Activated T-helper 2 cell treated with anti-CD3 and anti-CD28 coated beads, Interferon-gamma antibody, Interleukin-2, Interleukin-4, amounts not matched to agents 10 μg/mL and 5 μg/mL and 100 μg/mL, durations not matched to agents 14 hours and 24 hours and 36 hours (primary cell): ENCODE results near the gene PRKCA. TPM values are rescaled to one million over a fixed set of nuclear protein-coding genes. Genes with fewer than 3 reads are reported as not detected.
"Not testable (repeated sequence)": the region's sequence is repeated elsewhere in the genome, so short reads cannot be mapped to it uniquely, and the experiment has no call there.

Experiments
- DNase-seq: peaks from one replicate; pipeline ENCODE4 v3.0.0; 2021; ENCODE audit warnings: low spot score
- H3K27ac Mint-ChIP-seq: one replicate; pipeline ENCODE4 v1.8.0; 2021; ENCODE audit warnings: mixed read lengths
- H3K27me3 Mint-ChIP-seq: one replicate; pipeline ENCODE4 v1.8.0; 2021; ENCODE audit warnings: low read depth, mixed read lengths
- H3K36me3 Mint-ChIP-seq: one replicate; pipeline ENCODE4 v1.8.0; 2021; ENCODE audit warnings: low read depth, mixed read lengths
- H3K4me1 Mint-ChIP-seq: one replicate; pipeline ENCODE4 v1.8.0; 2021; ENCODE audit warnings: low read depth, mixed read lengths
- H3K4me3 Mint-ChIP-seq: one replicate; pipeline ENCODE4 v1.8.0; 2021; ENCODE audit warnings: low read depth, mild to moderate bottlenecking, moderate library complexity, mixed read lengths
- H3K9me3 Mint-ChIP-seq: one replicate; pipeline ENCODE4 v1.8.0; 2021; ENCODE audit warnings: mixed read lengths
- intact Hi-C: fragments of 100-400 bp; cut with micrococcal nuclease; formaldehyde crosslinking; loops from one replicate; pipeline ENCODE4 v1.15.1; 2023
- total RNA-seq: library from RNA; stranded (reverse); gene quantifications from 2 replicates; pipeline ENCODE4 v1.2.3, GENCODE V29; 2022

PRKCA gene
- total RNA-seq, 1 donor from 2014 or later, result 268 TPM

DNA sequence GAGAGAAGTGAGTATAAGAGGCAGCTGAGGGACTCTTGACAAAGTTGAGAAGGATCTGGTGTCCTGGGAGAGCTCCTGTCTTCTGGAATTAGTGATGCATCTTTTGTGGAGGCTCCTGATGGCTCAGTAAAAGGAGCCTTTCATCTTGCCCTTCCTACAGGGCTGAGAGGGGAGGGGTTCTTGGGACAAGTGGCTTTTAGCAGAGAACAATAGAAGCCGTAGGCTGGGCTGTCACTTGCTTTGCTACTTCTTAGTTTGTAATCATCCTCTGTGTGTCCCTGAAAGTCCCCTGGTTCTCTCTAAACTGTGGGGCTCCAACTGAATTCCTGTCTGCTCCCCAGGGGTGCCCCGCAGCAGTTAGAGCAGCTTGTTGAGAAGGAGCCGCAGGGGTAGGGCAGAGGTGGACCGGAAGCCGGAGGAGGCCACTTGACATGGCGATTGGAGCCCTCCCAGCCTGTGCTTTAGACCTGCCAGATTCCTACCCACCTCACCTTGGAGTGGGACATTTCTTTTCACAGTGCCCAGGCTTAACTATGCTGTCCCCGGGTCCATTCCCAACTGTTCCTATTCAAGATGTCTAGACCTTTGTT lies 85.1 kb downstream of the PRKCA start:
- H3K9me3 Mint-ChIP-seq, result no peaks in the 10 kb centered on the region
- H3K27ac Mint-ChIP-seq, result peak overlapping the region; percentile 68
- peaks cover 75% of the 10 kb centered on the region for H3K36me3 Mint-ChIP-seq
- intact Hi-C loops, result no loop called here
- DNase-seq, result no peak
- peaks cover 64% of the 10 kb centered on the region for H3K4me1 Mint-ChIP-seq
- H3K4me3 Mint-ChIP-seq, result no peak overlapping the region
- H3K27me3 Mint-ChIP-seq, result no peaks in the 10 kb centered on the region

DNA sequence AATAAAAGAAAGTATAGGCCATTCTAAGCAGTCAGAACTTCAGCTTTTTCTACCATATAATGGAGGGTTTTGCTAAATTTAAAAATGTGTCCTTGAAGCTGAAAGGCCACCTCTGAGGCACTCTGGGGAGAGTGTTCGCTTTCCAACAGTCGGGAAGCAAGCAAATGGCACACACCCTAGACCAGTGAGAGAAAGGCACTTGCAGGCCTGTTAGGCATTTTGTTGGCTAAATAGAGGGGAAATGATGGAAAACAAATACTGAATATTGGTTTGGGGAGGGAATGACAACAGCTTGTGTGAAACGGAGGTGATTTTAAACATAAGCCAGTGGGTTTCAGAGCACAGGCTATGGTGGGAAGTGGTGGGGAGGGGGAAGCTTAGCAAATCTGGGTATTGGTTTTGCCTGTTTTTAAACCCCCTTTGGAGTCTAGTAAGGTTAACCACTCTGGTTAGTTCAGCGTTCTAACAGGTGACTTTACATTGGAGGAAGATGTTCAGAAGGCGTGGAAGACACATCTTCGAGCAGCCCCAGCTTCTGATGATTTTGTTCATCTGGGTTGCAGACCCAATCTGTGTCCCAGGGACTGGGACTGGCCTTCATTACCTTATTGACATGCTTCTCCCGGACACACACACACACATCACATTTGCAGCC lies 90.5 kb downstream of the PRKCA start:
- peaks cover 76% of the 10 kb centered on the region for H3K36me3 Mint-ChIP-seq
- intact Hi-C loops, result no loop called here
- peak overlapping the region; percentile 78 for H3K27ac Mint-ChIP-seq
- no peak for DNase-seq
- H3K27me3 Mint-ChIP-seq, result no peaks in the 10 kb centered on the region
- H3K9me3 Mint-ChIP-seq, result no peaks in the 10 kb centered on the region
- H3K4me3 Mint-ChIP-seq, result no peak overlapping the region
- H3K4me1 Mint-ChIP-seq, result peaks cover 64% of the 10 kb centered on the region

DNA sequence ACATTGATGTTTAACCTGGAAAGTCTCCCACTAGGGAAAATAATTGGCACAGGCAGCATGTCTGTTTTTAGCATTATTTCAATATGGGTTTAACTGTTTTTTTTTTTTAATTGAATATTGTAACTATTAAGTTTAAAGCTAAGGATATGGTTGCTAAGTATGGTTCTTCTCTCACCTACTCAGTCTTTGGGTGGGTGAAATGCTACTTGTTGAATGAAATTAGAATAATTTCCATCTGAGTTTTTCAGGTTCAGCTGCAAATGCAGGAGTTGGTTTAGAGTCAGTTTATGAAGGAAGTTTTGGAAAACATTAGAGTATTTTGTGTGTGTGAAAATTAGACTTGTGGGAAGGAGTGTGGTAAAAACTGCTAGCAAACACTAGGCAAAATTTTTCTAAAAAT lies 93.5 kb downstream of the PRKCA start:
- Mint-ChIP-seq H3K9me3 (no peaks in the 10 kb centered on the region), H3K4me3 (no peak overlapping the region), H3K36me3 (peaks cover 63% of the 10 kb centered on the region), H3K4me1 (peaks cover 69% of the 10 kb centered on the region), H3K27ac (peak overlapping the region; percentile 54), H3K27me3 (no peaks in the 10 kb centered on the region)
- intact Hi-C loops, result no loop called here
- DNase-seq, result no peak

DNA sequence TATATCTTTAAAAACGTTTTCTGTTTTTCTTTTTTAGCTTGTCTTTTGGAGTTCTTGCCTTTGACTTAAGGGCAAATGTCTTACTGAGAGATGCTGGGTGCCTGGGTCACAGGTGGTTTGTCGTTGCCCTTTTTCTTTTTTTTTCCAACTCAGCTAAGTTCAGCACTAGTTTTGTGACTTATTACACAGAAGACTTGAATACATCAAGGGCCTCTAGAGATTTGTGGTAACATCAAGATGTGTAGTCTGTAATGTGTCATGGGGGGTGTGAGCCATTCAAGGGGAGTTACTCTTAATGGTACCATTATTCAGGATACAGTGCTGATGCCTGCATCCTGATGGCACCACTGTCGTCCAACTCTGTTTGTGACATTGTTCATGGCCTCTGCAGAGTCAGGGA lies 95.1 kb downstream of the PRKCA start:
- no peak for DNase-seq
- Mint-ChIP-seq H3K27ac (peak overlapping the region; percentile 63), H3K4me3 (peak overlapping the region; percentile 28), H3K27me3 (no peaks in the 10 kb centered on the region), H3K36me3 (peaks cover 64% of the 10 kb centered on the region), H3K4me1 (peaks cover 69% of the 10 kb centered on the region), H3K9me3 (no peaks in the 10 kb centered on the region)
- intact Hi-C loops, result no loop called here

DNA sequence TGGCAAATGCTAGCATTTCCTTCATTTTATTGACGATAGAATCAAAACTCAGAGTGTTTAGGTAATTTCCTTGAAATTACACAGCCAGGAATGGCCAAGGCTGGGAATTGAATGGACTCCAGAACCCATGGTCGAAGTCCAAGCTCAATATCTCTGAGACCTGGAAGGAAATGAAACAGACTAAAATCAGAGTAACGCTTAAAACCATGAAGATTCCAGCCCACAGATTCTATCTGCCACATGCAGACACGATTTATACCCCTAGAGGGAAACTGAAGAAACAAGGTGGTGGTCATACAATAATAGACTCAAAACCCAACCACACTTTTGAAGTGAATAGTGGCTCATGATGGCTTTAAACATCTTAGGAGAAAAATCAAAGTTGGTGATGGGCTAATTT lies 95.6 kb downstream of the PRKCA start:
- Mint-ChIP-seq H3K36me3 (peaks cover 60% of the 10 kb centered on the region), H3K9me3 (no peaks in the 10 kb centered on the region), H3K27ac (peak overlapping the region; percentile 86), H3K4me1 (peaks cover 70% of the 10 kb centered on the region), H3K27me3 (no peaks in the 10 kb centered on the region), H3K4me3 (peak overlapping the region; percentile 66)
- intact Hi-C loops, result loop anchor here (1.0 to 2.0 kb wide), 3 partner anchors 34 to 235 kb away; no protein-coding TSS in a partner anchor
- no peak for DNase-seq

DNA sequence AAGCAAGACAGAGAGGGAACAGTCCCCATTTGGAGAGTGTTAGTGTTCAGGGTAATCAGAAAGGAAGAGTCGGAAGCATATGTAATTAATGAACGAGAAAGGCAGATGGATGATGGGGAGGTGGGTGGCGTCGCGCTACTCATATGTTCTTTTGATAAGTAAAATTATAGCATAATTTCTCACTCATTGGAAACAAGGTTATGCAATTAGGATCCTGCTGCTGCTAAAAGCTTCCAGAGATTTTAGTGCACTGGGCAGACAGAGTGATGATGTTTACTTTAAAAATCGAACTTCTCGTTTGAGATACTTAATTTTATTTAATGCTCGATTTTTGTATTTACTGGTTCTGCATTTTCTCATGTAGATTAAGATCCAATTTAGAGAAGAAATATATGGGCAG lies 96.2 kb downstream of the PRKCA start:
- H3K27me3 Mint-ChIP-seq, result no peaks in the 10 kb centered on the region
- peaks cover 75% of the 10 kb centered on the region for H3K4me1 Mint-ChIP-seq
- H3K4me3 Mint-ChIP-seq, result peak overlapping the region; percentile 66
- intact Hi-C loops, result loop anchor here (1.0 to 2.0 kb wide), 7 partner anchors 25 to 234 kb away; no protein-coding TSS in a partner anchor
- DNase-seq, result no peak
- H3K27ac Mint-ChIP-seq, result peak overlapping the region; percentile 86
- H3K36me3 Mint-ChIP-seq, result peaks cover 54% of the 10 kb centered on the region
- no peaks in the 10 kb centered on the region for H3K9me3 Mint-ChIP-seq

DNA sequence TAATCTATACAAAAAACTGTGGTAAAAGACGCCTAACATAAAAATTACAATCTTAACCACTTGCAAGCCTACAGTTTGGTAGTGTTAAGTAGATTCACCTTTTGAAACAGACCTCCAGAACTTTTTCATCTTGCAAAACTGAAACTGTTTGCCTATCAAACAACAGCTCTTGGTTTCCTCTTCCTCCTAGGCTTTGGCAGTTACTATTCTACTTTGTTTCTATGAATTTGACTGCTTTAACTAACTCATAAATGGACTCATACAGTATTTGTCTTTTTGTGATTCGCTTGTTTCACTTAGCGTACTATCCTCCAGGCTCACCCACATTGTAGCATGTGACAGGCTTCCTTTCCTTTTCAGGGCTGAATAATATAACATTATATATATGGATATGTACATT lies 97.0 kb downstream of the PRKCA start:
- Mint-ChIP-seq H3K4me3 (peak overlapping the region; percentile 47), H3K4me1 (peaks cover 80% of the 10 kb centered on the region), H3K36me3 (peaks cover 50% of the 10 kb centered on the region), H3K9me3 (no peaks in the 10 kb centered on the region), H3K27me3 (no peaks in the 10 kb centered on the region), H3K27ac (peak overlapping the region; percentile 86)
- no peak for DNase-seq
- intact Hi-C loops, result loop anchor here (1.0 to 2.0 kb wide), 6 partner anchors 24 to 233 kb away; no protein-coding TSS in a partner anchor

DNA sequence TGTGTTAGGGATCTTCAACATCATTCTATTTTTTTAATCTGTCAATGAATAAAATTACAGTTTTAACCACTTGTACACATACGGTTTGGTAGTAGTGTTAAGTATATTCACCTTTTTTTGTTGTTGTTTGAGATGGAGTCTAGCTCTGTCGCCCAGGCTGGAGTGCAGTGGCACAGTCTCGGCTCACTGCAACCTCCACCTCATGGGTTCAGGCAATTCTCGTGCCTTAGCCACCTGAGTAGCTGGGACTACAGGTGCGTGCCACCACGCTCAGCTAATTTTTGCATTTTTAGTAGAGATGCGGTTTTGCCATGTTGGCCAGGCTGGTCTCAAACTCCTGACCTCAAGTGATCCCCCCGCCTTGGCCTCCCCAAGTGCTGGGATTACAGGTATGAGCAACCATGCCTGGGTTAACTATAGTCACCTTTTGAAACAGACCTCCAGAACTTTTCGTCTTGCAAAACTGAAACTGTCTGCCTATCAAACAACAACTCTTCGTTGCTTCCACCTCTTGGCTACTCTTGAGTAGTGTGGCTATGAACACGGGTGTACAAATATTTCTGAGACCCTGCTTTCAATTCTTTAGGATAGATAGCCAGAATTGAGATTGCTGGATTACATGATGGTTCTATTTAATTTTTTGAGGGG lies 97.8 kb downstream of the PRKCA start:
- not testable (repeated sequence) for H3K9me3 Mint-ChIP-seq, H3K4me3 Mint-ChIP-seq, DNase-seq, H3K27me3 Mint-ChIP-seq
- intact Hi-C loops, result loop anchor here (2.0 kb wide), 1 partner anchor 115 kb away; no protein-coding TSS in a partner anchor
- Mint-ChIP-seq H3K4me1 (peaks cover 80% of the 10 kb centered on the region), H3K36me3 (peaks cover 45% of the 10 kb centered on the region), H3K27ac (peak overlapping the region; percentile 86)

DNA sequence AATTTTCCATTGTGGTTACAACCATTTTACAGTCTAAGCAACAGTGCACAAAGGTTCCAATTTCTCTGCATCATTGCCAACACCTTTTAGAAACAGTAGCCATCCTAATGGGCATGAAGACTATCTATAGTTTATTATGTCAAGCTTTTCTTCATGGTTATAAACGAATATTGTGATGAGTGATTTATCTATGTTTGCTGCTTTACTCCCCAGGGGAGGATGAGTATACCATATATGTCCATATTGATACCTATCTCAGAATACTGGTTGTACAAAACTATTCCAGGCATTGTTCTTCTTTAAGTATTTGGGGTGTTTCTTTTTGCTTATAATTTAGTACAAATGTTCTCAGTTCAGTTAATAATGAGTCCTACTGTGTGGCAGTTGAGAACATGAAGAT lies 98.3 kb downstream of the PRKCA start:
- Mint-ChIP-seq H3K9me3 (no peaks in the 10 kb centered on the region), H3K4me3 (peak overlapping the region; percentile 10), H3K36me3 (peaks cover 46% of the 10 kb centered on the region), H3K27ac (peak overlapping the region; percentile 86), H3K4me1 (peaks cover 80% of the 10 kb centered on the region), H3K27me3 (no peaks in the 10 kb centered on the region)
- intact Hi-C loops, result loop anchor here (2.0 kb wide), 1 partner anchor 114 kb away; no protein-coding TSS in a partner anchor
- no peak for DNase-seq

DNA sequence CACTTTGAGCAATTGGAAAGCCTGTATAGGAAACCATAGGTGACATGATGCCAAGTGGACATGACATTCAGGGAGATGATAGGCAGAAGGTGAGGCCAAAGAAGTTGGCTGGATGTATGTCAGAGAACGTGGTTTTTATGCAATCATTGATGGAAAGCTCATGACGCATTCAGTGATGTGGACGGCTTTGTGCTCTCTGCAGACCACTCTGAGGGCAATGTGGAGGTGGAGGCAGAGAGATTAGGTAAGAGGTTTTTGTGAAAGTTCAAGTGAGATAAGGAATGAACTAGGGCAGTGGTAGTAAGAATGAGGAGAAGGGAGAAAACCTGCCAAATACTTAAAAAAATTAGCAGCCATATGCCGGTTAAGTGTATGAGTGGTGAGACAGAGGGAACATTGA lies 99.0 kb downstream of the PRKCA start:
- DNase-seq, result no peak
- Mint-ChIP-seq H3K27ac (peak overlapping the region; percentile 86), H3K27me3 (no peaks in the 10 kb centered on the region), H3K4me1 (peaks cover 82% of the 10 kb centered on the region), H3K36me3 (peaks cover 46% of the 10 kb centered on the region), H3K9me3 (no peaks in the 10 kb centered on the region), H3K4me3 (peak overlapping the region; percentile 54)
- intact Hi-C loops, result loop anchor here (2.0 kb wide), 1 partner anchor 113 kb away; no protein-coding TSS in a partner anchor

DNA sequence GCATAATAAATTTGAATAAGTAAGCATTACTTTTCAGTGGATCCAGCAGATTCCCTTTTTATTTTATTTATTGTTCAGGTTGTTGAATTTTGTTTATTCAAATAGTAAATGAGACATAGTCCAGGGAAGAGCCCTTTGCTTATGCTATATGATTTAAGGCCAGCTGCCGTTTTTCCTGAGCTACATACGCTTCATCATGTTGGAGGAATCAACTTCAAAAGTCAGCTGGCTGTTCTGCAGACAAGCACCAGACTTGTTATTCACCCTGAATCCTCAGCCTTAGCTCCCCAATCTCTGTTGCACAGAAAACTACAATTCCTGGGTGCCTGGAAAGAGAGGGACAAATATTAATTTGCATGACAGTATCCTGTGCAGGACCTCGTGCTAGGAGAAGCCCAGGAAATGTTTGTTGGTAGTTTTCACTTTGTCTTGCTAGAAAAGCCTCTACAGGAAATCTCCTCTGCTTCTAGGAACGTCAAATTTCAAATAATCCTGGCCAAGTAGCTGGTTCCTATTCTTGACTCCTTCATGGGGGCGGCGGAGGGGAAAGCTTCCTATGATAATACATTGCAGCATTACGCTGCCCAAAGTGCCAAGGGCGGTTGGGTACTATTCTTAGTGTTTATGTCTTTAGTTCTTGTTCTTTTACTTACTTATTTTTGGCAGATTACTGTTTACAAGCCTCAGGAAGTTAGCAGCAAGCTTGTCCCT lies 101.6 kb downstream of the PRKCA start:
- Mint-ChIP-seq H3K27ac (peak overlapping the region; percentile 58), H3K4me3 (peak overlapping the region; percentile 15), H3K9me3 (no peaks in the 10 kb centered on the region), H3K36me3 (peaks cover 53% of the 10 kb centered on the region), H3K4me1 (peaks cover 82% of the 10 kb centered on the region), H3K27me3 (no peaks in the 10 kb centered on the region)
- intact Hi-C loops, result no loop called here
- no peak for DNase-seq

DNA sequence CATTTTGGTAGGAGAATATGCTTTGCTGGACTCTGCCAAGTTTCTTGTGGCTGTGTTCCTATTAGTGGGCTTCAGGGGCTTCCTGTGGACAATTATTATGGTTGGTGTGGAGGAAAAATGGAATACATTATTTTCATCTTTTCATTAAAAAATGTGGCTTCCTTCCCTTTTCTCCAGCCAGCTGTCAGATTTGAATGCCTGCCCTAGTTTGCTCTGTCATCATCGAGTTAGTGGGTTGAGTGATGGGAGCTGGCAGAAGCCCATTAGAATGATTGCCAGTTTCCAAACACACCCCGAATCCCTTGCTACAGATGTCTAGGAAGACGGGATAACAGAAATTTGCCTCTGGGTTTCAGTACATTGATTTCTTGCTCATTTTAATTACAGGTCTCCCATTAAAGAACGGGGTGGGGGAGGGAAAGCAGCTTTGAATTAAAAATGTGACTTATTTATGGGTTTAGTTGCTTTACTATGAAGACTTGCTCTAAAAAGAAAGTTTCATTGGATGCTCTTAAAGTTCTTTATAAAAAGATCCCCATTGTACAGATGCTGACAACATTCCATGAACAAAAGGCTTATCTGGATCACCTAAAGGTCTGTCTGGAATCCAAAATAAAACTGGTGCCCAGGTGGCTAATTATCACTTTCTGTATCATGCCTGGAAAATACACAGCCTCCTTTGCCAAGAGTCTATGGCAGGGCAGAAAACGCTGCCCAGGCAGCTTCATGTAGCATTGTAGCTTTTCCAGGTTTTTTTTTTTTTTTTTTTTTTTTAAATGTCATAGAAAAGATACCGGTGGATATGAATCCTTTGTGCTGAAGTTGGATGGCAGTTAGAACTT lies 103.6 kb downstream of the PRKCA start:
- DNase-seq, result no peak
- intact Hi-C loops, result no loop called here
- Mint-ChIP-seq H3K4me3 (peak overlapping the region; percentile 80), H3K27ac (peak overlapping the region; percentile 84), H3K36me3 (peaks cover 57% of the 10 kb centered on the region), H3K9me3 (no peaks in the 10 kb centered on the region), H3K4me1 (peaks cover 81% of the 10 kb centered on the region), H3K27me3 (no peaks in the 10 kb centered on the region)
